OCI-LY1 (cell line): ENCODE results near the gene SLC7A7.
"Not testable (repeated sequence)": the region's sequence is repeated elsewhere in the genome, so short reads cannot be mapped to it uniquely, and the experiment has no call there.

Source experiments
- H2AFZ ChIP-seq: fragments of 200-600 bp; sonication (generic), shearing (Covaris generic); 2 replicates; pipeline ENCODE4 v1.6.0; 2014; ENCODE audit warnings: antibody characterized with exemption, mild to moderate bottlenecking, low read length
- H3F3A ChIP-seq: fragments of 200-600 bp; sonication (generic), shearing (Covaris generic); 2 replicates; pipeline ENCODE4 v1.6.0; 2014; ENCODE audit warnings: mild to moderate bottlenecking, antibody characterized with exemption, low read length, moderate library complexity; ENCODE audit not compliant: insufficient read depth
- H3K27ac ChIP-seq: fragments of 200-600 bp; sonication (generic); 2 replicates; pipeline ENCODE4 v1.5.1; 2014; ENCODE audit warnings: low read length, mixed run types, mild to moderate bottlenecking, low read depth; ENCODE audit not compliant: poor library complexity, severe bottlenecking
- H3K27me3 ChIP-seq: fragments of 200-600 bp; sonication (generic); 2 replicates; pipeline ENCODE4 v1.6.0; 2014; ENCODE audit warnings: antibody characterized with exemption, mild to moderate bottlenecking, low read length, moderate library complexity; ENCODE audit not compliant: insufficient read depth
- H3K36me3 ChIP-seq: fragments of 200-600 bp; sonication (generic); 2 replicates; pipeline ENCODE4 v1.6.1; 2014; ENCODE audit warnings: mild to moderate bottlenecking, antibody characterized with exemption, low read length, moderate library complexity, mixed read lengths; ENCODE audit not compliant: insufficient read depth
- H3K4me1 ChIP-seq: fragments of 200-600 bp; sonication (generic); 2 replicates; pipeline ENCODE4 v1.5.1; 2014; ENCODE audit warnings: mild to moderate bottlenecking, low read length, moderate library complexity; ENCODE audit not compliant: insufficient read depth, severe bottlenecking
- H3K4me2 ChIP-seq: fragments of 200-600 bp; sonication (generic), shearing (Covaris generic); 2 replicates; pipeline ENCODE4 v1.6.1; 2014; ENCODE audit warnings: low read length
- H3K4me3 ChIP-seq: fragments of 200-600 bp; sonication (generic); 2 replicates; pipeline ENCODE4 v1.5.1; 2014; ENCODE audit warnings: low read length, low read depth, mild to moderate bottlenecking, mixed read lengths; ENCODE audit not compliant: poor library complexity, severe bottlenecking
- H3K79me2 ChIP-seq: fragments of 200-600 bp; shearing (Covaris generic); 2 replicates; pipeline ENCODE4 v1.6.1; 2016; ENCODE audit warnings: mixed run types, low read length, mixed read lengths; ENCODE audit not compliant: insufficient read depth
- H3K9ac ChIP-seq: fragments of 200-600 bp; sonication (generic), shearing (Covaris generic); 2 replicates; pipeline ENCODE4 v1.6.1; 2014; ENCODE audit warnings: mild to moderate bottlenecking, low read length, mixed read lengths
- H3K9me2 ChIP-seq: fragments of 200-600 bp; sonication (generic), shearing (Covaris generic); 2 replicates; pipeline ENCODE4 v1.6.1; 2014; ENCODE audit warnings: low read depth, mild to moderate bottlenecking, low read length, mixed read lengths
- H3K9me3 ChIP-seq: fragments of 200-600 bp; shearing (Covaris generic); 2 replicates; pipeline ENCODE4 v1.6.1; 2014; ENCODE audit warnings: low read length, mixed read lengths
- H4K20me1 ChIP-seq: fragments of 200-600 bp; sonication (generic), shearing (Covaris generic); 2 replicates; pipeline ENCODE4 v1.6.0; 2016; ENCODE audit warnings: mild to moderate bottlenecking, low read length; ENCODE audit not compliant: insufficient read depth
- EZH2 ChIP-seq: fragments of 200-600 bp; sonication (generic), shearing (Covaris generic); IDR thresholded peaks from 2 replicates; pipeline ENCODE4 v1.8.0; 2017; ENCODE audit warnings: borderline replicate concordance, mixed run types, mild to moderate bottlenecking, antibody characterized with exemption, low read length, moderate library complexity, mixed read lengths
- TF ChIP-seq, protein P1 (sequence below): fragments of 200-600 bp; sonication (generic), shearing (Covaris generic); IDR thresholded peaks from 2 replicates; pipeline ENCODE4 v1.5.1; 2017; ENCODE audit warnings: mild to moderate bottlenecking, antibody characterized with exemption, low read length, moderate library complexity, mixed read lengths

SLC7A7 gene

DNA sequence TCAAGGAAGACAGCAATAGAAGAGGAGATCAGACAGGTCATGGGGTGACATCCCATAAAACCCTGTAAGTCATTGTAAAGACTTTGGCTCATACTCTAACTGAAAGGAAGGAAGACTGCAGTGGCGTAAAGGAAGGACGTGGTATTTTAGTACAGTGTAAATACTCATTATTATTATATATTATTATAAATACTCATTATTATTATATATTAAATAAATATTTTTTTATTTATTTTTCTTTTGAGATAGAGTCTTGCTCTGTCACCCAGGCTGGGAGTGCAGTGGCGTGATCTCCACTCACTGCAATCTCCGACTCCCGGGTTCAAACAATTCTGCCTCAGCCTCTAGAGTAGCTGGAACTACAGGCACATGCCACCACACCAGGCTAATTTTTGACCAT, 41.2 kb upstream of the SLC7A7 start:
- no peak overlapping the region for H3K27ac ChIP-seq
- H3K4me1 ChIP-seq = peaks cover 4% of the 10 kb centered on the region
- no peaks in the 10 kb centered on the region for H3K79me2 ChIP-seq
- no peaks in the 10 kb centered on the region for H3K27me3 ChIP-seq
- H3K4me2 ChIP-seq = no peak overlapping the region
- H3K9me2 ChIP-seq = no peaks in the 10 kb centered on the region
- H3K9me3 ChIP-seq = peaks cover 3% of the 10 kb centered on the region; the same call in 1 of the 2 replicates
- H3F3A ChIP-seq = no peaks in the 10 kb centered on the region
- no peaks in the 10 kb centered on the region for H3K36me3 ChIP-seq
- H4K20me1 ChIP-seq = no peaks in the 10 kb centered on the region
- H3K4me3 ChIP-seq = no peak overlapping the region
- H3K9ac ChIP-seq = no peak overlapping the region
- TF ChIP-seq, protein P1, sequence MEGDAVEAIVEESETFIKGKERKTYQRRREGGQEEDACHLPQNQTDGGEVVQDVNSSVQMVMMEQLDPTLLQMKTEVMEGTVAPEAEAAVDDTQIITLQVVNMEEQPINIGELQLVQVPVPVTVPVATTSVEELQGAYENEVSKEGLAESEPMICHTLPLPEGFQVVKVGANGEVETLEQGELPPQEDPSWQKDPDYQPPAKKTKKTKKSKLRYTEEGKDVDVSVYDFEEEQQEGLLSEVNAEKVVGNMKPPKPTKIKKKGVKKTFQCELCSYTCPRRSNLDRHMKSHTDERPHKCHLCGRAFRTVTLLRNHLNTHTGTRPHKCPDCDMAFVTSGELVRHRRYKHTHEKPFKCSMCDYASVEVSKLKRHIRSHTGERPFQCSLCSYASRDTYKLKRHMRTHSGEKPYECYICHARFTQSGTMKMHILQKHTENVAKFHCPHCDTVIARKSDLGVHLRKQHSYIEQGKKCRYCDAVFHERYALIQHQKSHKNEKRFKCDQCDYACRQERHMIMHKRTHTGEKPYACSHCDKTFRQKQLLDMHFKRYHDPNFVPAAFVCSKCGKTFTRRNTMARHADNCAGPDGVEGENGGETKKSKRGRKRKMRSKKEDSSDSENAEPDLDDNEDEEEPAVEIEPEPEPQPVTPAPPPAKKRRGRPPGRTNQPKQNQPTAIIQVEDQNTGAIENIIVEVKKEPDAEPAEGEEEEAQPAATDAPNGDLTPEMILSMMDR = no peak
- TF ChIP-seq EZH2 = no peak
- H2AFZ ChIP-seq = no peak overlapping the region

DNA sequence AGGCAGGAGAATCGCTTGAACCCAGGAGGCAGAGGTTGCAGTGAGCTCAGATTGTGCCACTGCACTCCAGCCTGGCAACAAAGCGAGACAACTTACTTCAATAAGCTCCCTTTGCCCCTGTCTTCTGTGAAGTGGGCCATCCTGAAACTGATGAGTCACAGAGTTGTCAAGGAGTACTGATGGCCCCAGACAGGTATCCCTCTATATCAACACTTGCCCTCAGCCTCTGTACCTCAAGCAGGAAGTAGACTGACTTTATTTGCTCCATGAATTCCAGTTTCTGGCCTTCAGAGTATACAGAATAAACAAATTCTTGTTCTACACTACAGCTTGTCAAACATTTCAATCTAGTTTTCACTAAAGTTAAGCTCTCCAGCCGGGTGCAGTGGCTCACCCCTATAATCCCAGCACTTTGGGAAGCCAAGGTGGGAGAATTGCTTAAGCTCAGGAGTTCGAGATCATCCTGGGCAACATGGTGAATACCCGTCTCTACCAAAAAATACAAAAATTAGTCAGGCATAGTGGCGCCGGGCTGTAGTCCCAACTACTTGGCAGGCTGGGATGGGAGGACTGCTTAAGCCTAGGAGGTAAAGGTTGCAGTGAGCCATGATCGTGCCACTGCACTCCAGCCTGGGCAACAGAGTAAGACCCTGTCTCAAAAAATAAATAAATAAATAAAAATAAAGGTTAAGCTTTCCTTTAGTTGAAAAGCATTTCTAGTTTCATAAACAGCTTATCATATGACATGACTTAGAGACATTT, 39.9 kb upstream of the SLC7A7 start:
- no peaks in the 10 kb centered on the region for H3K36me3 ChIP-seq
- H2AFZ ChIP-seq = no peak overlapping the region
- no peak for TF ChIP-seq EZH2
- TF ChIP-seq, protein P1 = no peak

DNA sequence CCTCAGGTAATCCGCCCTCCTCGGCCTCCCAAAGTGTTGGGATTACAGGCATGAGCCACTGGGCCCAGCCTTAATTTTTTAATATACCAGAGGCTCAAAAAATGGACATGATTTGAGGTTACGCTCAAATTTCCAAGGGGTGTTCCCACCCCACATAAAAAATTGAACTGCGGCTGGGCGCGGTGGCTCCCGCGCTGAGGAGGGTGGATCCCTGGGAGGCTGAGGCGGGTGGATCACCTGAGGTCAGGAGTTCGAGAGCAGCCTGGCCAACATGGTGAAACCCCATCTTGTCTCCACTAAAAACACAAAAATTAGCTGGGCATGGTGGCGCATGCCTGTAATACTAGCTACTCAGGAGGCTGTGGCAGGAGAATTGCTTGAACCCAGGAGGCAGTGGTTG, 39.1 kb upstream of the SLC7A7 start:
- H3K4me2 ChIP-seq, H2AFZ ChIP-seq, H3K79me2 ChIP-seq, H3K9me3 ChIP-seq, H3K36me3 ChIP-seq, H3K4me3 ChIP-seq, H3F3A ChIP-seq, H3K27me3 ChIP-seq, H3K9ac ChIP-seq, H4K20me1 ChIP-seq, H3K4me1 ChIP-seq, H3K27ac ChIP-seq, H3K9me2 ChIP-seq: not testable (repeated sequence)

More for the DNA sequence above, 39.9 kb upstream of the SLC7A7 start:
- Histone ChIP-seq H3K27ac (no peak overlapping the region), H3K9me3 (peaks cover 3% of the 10 kb centered on the region; the same call in 1 of the 2 replicates), H3K27me3 (no peaks in the 10 kb centered on the region), H3K4me3 (no peak overlapping the region), H3K9me2 (no peaks in the 10 kb centered on the region), H3K79me2 (no peaks in the 10 kb centered on the region), H3K4me2 (no peak overlapping the region), H3K9ac (no peak overlapping the region), H4K20me1 (no peaks in the 10 kb centered on the region), H3F3A (no peaks in the 10 kb centered on the region), H3K4me1 (peaks cover 4% of the 10 kb centered on the region)
